Effector memory CD4-positive, alpha-beta T cell (primary cell): ENCODE data around the gene PXDC1.
"Not testable (repeated sequence)": the region's sequence is repeated elsewhere in the genome, so short reads cannot be mapped to it uniquely, and the experiment has no call there.

Experiments used
- DNase-seq, 3 donors: peaks; one replicate each; pipeline ENCODE4 v3.0.0-alpha.2; 2020
- H3K27ac ChIP-seq: 2 replicates; pipeline ENCODE4 v1.7.0; 2013; ENCODE audit warnings: mild to moderate bottlenecking, low read length, moderate library complexity; ENCODE audit not compliant: insufficient read depth, poor library complexity, severe bottlenecking
- H3K27me3 ChIP-seq: replicated peaks from 2 replicates; pipeline ENCODE4 v1.7.0; 2013; ENCODE audit warnings: mild to moderate bottlenecking, low read length; ENCODE audit not compliant: insufficient read depth, control insufficient read depth, poor library complexity, severe bottlenecking
- H3K36me3 ChIP-seq: 2 replicates; pipeline ENCODE4 v1.7.0; 2013; ENCODE audit warnings: mild to moderate bottlenecking, low read length, moderate library complexity; ENCODE audit not compliant: control insufficient read depth, insufficient read depth
- H3K4me1 ChIP-seq: 2 replicates; pipeline ENCODE4 v1.7.0; 2013; ENCODE audit warnings: low read length, mild to moderate bottlenecking; ENCODE audit not compliant: control insufficient read depth, insufficient read depth, poor library complexity, severe bottlenecking
- H3K4me3 ChIP-seq: 2 replicates; pipeline ENCODE4 v1.7.0; 2013; ENCODE audit warnings: low read length, low read depth, mild to moderate bottlenecking; ENCODE audit not compliant: insufficient read depth, poor library complexity, severe bottlenecking
- H3K9me3 ChIP-seq: 2 replicates; pipeline ENCODE4 v1.7.0; 2013; ENCODE audit warnings: mild to moderate bottlenecking, low read length, moderate library complexity; ENCODE audit not compliant: control insufficient read depth

The PXDC1 gene

GRCh38 chr6:3762852-3763251 lies 11.3 kb upstream of the PXDC1 start:
- Histone ChIP-seq H3K4me1 (no peaks in the 10 kb centered on the region), H3K27ac (no peak overlapping the region), H3K4me3 (no peak overlapping the region), H3K9me3 (no peaks in the 10 kb centered on the region), H3K27me3 (no peaks in the 10 kb centered on the region), H3K36me3 (no peaks in the 10 kb centered on the region)
- DNase-seq: no peak

GRCh38 chr6:3762359-3762758 lies 10.8 kb upstream of the PXDC1 start:
- no peaks in the 10 kb centered on the region for H3K36me3 ChIP-seq
- H3K9me3 ChIP-seq: no peaks in the 10 kb centered on the region
- H3K4me1 ChIP-seq: no peaks in the 10 kb centered on the region
- no peaks in the 10 kb centered on the region for H3K27me3 ChIP-seq
- no peak for DNase-seq
- H3K27ac ChIP-seq: no peak overlapping the region
- H3K4me3 ChIP-seq: no peak overlapping the region

GRCh38 chr6:3761989-3762270 lies 10.4 kb upstream of the PXDC1 start:
- Histone ChIP-seq H3K27me3 (no peaks in the 10 kb centered on the region), H3K27ac (no peak overlapping the region), H3K4me3 (no peak overlapping the region), H3K9me3 (no peaks in the 10 kb centered on the region), H3K4me1 (no peaks in the 10 kb centered on the region), H3K36me3 (no peaks in the 10 kb centered on the region)
- DNase-seq: no peak

- Histone ChIP-seq H3K36me3 (no peaks in the 10 kb centered on the region), H3K27me3 (no peaks in the 10 kb centered on the region), H3K9me3 (no peaks in the 10 kb centered on the region), H3K27ac (no peak overlapping the region), H3K4me1 (no peaks in the 10 kb centered on the region), H3K4me3 (no peak overlapping the region)
- DNase-seq: no peak
Measured at GRCh38 chr6:3759646-3760232, 8.2 kb upstream of the PXDC1 start.

- Histone ChIP-seq H3K4me1 (no peaks in the 10 kb centered on the region), H3K27ac (no peak overlapping the region)
Measured at GRCh38 chr6:3758842-3759144, 7.3 kb upstream of the PXDC1 start.

GRCh38 chr6:3757998-3758841 lies 6.7 kb upstream of the PXDC1 start:
- H3K9me3 ChIP-seq, H3K27ac ChIP-seq, H3K4me1 ChIP-seq, H3K36me3 ChIP-seq, H3K27me3 ChIP-seq, H3K4me3 ChIP-seq, DNase-seq: not testable (repeated sequence)

More at GRCh38 chr6:3758842-3759144, 7.3 kb upstream of the PXDC1 start:
- H3K9me3 ChIP-seq: no peaks in the 10 kb centered on the region
- no peak overlapping the region for H3K4me3 ChIP-seq
- DNase-seq: no peak
- H3K27me3 ChIP-seq: no peaks in the 10 kb centered on the region
- H3K36me3 ChIP-seq: no peaks in the 10 kb centered on the region

DNA sequence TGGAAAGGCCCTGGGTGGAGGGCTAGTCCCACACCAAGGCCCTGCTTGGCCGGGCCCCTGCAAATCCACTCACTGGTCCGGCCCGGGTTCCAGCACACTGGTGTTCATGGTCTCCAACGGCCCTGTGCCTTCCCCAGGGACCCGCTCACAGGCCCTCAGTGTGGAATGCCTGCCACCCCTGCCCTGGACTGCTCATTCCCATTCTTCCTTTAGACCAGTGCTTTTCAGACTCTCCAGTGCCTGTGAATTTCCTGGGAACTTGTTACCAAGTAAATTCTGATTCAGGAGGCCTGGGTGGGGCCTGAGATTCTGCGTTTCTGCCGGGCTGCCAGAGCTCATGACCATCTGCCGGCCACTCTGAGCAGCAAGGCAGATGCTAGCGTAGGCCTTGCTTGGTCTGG lies 5.7 kb upstream of the PXDC1 start:
- no peak for DNase-seq
- no peak overlapping the region for H3K27ac ChIP-seq

GRCh38 chr6:3756546-3756945 lies 5.0 kb upstream of the PXDC1 start:
- no peak overlapping the region for H3K27ac ChIP-seq
- peaks cover 13% of the 10 kb centered on the region for H3K27me3 ChIP-seq
- DNase-seq: no peak
- no peaks in the 10 kb centered on the region for H3K36me3 ChIP-seq
- no peak overlapping the region for H3K4me3 ChIP-seq
- H3K9me3 ChIP-seq: no peaks in the 10 kb centered on the region
- H3K4me1 ChIP-seq: peaks cover 7% of the 10 kb centered on the region

More for the DNA sequence above, 5.7 kb upstream of the PXDC1 start:
- Histone ChIP-seq H3K4me1 (peaks cover 3% of the 10 kb centered on the region), H3K9me3 (no peaks in the 10 kb centered on the region), H3K4me3 (no peak overlapping the region), H3K36me3 (no peaks in the 10 kb centered on the region), H3K27me3 (peaks cover 9% of the 10 kb centered on the region)

- no peak for DNase-seq
- Histone ChIP-seq H3K27me3 (peaks cover 18% of the 10 kb centered on the region), H3K4me1 (peaks cover 11% of the 10 kb centered on the region), H3K27ac (no peak overlapping the region), H3K4me3 (no peak overlapping the region), H3K36me3 (no peaks in the 10 kb centered on the region), H3K9me3 (no peaks in the 10 kb centered on the region)
Measured at GRCh38 chr6:3755637-3756545, 4.4 kb upstream of the PXDC1 start.

DNA sequence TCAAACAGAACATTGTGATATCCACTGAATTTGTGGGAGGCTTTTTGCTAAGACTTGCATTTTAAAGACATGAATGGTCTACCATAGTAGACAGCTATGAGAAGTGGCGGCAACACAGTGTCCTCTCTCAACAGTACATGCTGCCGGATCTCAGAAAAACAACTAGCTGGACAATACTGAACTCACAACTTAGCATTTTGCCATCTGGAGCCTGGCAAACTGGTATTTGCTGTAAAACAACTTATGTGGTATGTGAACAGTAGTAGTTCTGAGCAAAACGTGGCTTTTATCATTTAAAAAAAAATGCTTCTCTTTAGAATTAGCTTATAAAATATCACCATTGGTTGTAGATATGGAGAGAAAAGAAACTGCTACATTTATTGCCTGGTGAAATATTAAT lies 3.3 kb upstream of the PXDC1 start:
- Histone ChIP-seq H3K9me3 (no peaks in the 10 kb centered on the region), H3K4me3 (no peak overlapping the region), H3K27ac (no peak overlapping the region), H3K27me3 (peaks cover 25% of the 10 kb centered on the region), H3K4me1 (peaks cover 19% of the 10 kb centered on the region), H3K36me3 (no peaks in the 10 kb centered on the region)
- DNase-seq: no peak
